ENCODE measurements around the gene MYL1.

DNA sequence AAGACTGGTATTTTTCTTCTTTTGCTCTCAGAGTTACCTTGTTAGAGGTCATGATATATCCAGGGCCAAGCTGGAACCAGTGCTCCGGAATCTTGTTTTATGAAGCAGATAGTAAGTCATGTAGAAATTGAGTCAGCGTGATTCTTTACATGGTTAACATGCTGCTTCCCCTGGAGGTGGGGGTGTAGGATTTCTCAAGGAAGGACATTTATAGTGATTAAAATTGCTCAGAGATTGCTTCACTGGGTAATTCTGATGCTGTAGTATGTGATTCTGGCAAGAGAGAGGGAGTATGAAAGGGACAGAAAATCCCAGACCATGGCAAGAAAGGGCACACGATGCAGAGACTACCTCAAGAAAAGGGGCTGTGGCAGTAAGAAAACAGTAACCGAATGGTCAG, 8.0 kb upstream of the MYL1 start:
- TF ChIP-seq, protein P1, sequence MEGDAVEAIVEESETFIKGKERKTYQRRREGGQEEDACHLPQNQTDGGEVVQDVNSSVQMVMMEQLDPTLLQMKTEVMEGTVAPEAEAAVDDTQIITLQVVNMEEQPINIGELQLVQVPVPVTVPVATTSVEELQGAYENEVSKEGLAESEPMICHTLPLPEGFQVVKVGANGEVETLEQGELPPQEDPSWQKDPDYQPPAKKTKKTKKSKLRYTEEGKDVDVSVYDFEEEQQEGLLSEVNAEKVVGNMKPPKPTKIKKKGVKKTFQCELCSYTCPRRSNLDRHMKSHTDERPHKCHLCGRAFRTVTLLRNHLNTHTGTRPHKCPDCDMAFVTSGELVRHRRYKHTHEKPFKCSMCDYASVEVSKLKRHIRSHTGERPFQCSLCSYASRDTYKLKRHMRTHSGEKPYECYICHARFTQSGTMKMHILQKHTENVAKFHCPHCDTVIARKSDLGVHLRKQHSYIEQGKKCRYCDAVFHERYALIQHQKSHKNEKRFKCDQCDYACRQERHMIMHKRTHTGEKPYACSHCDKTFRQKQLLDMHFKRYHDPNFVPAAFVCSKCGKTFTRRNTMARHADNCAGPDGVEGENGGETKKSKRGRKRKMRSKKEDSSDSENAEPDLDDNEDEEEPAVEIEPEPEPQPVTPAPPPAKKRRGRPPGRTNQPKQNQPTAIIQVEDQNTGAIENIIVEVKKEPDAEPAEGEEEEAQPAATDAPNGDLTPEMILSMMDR (IDR thresholded peaks at IDR 0.05), result no peak
- TF ChIP-seq EP300 (IDR thresholded peaks at IDR 0.05), result no peak
- no peak for TF ChIP-seq POLR2A (IDR thresholded peaks at IDR 0.05)
